Panc1 (cell line): ENCODE measurements around the gene KRT75.

ENCODE experiments used
- POLR2AphosphoS5 ChIP-seq: IDR thresholded peaks from 2 replicates; pipeline ENCODE4 v1.6.1; 2012; ENCODE audit warnings: mild to moderate bottlenecking, low read depth, low read length, moderate library complexity
- TCF7L2 ChIP-seq: IDR thresholded peaks from 2 replicates; pipeline ENCODE4 v1.6.1; 2011; ENCODE audit warnings: mild to moderate bottlenecking, low read depth, low read length, inconsistent platforms
- TF ChIP-seq, protein P1 (sequence below): fragments of 450-650 bp; IDR thresholded peaks from 2 replicates; pipeline ENCODE4 v1.5.1; 2017; ENCODE audit warnings: mild to moderate bottlenecking
- TF ChIP-seq, protein P2 (sequence below), 2 experiments: IDR thresholded peaks; 2 replicates each; pipeline ENCODE4 v1.6.1; 2011 to 2012; ENCODE audit warnings: low read depth in 2 of 2, control low read depth in 1 of 2, low read length in 1 of 2, mild to moderate bottlenecking in 1 of 2, moderate library complexity in 1 of 2; ENCODE audit not compliant: insufficient read depth in 1 of 2

- TF ChIP-seq, protein P1, sequence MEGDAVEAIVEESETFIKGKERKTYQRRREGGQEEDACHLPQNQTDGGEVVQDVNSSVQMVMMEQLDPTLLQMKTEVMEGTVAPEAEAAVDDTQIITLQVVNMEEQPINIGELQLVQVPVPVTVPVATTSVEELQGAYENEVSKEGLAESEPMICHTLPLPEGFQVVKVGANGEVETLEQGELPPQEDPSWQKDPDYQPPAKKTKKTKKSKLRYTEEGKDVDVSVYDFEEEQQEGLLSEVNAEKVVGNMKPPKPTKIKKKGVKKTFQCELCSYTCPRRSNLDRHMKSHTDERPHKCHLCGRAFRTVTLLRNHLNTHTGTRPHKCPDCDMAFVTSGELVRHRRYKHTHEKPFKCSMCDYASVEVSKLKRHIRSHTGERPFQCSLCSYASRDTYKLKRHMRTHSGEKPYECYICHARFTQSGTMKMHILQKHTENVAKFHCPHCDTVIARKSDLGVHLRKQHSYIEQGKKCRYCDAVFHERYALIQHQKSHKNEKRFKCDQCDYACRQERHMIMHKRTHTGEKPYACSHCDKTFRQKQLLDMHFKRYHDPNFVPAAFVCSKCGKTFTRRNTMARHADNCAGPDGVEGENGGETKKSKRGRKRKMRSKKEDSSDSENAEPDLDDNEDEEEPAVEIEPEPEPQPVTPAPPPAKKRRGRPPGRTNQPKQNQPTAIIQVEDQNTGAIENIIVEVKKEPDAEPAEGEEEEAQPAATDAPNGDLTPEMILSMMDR: no peak
- no peak for TF ChIP-seq POLR2AphosphoS5
- no peak for TF ChIP-seq TCF7L2
- TF ChIP-seq, protein P2, sequence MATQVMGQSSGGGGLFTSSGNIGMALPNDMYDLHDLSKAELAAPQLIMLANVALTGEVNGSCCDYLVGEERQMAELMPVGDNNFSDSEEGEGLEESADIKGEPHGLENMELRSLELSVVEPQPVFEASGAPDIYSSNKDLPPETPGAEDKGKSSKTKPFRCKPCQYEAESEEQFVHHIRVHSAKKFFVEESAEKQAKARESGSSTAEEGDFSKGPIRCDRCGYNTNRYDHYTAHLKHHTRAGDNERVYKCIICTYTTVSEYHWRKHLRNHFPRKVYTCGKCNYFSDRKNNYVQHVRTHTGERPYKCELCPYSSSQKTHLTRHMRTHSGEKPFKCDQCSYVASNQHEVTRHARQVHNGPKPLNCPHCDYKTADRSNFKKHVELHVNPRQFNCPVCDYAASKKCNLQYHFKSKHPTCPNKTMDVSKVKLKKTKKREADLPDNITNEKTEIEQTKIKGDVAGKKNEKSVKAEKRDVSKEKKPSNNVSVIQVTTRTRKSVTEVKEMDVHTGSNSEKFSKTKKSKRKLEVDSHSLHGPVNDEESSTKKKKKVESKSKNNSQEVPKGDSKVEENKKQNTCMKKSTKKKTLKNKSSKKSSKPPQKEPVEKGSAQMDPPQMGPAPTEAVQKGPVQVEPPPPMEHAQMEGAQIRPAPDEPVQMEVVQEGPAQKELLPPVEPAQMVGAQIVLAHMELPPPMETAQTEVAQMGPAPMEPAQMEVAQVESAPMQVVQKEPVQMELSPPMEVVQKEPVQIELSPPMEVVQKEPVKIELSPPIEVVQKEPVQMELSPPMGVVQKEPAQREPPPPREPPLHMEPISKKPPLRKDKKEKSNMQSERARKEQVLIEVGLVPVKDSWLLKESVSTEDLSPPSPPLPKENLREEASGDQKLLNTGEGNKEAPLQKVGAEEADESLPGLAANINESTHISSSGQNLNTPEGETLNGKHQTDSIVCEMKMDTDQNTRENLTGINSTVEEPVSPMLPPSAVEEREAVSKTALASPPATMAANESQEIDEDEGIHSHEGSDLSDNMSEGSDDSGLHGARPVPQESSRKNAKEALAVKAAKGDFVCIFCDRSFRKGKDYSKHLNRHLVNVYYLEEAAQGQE (IDR thresholded peaks at IDR 0.05; ENCODE audit: insufficient read depth in 1 of 2, low read depth in 2 of 2, low read length in 1 of 2): no peak
These were observed 32.2 kb downstream of the KRT75 start for GRCh38 chr12:52401926-52402325.
